Measurements from ENCODE around the gene GRHL1. TPM values are rescaled to one million over a fixed set of nuclear protein-coding genes. Genes with fewer than 3 reads are reported as not detected.
A peak's percentile ranks its signal among the peaks of the same experiment; 100 is the strongest.

GRHL1 gene
- total RNA-seq, 6 experiments from 2014 or later, result 3.5 to 11.2 (median 6.2) TPM

DNA sequence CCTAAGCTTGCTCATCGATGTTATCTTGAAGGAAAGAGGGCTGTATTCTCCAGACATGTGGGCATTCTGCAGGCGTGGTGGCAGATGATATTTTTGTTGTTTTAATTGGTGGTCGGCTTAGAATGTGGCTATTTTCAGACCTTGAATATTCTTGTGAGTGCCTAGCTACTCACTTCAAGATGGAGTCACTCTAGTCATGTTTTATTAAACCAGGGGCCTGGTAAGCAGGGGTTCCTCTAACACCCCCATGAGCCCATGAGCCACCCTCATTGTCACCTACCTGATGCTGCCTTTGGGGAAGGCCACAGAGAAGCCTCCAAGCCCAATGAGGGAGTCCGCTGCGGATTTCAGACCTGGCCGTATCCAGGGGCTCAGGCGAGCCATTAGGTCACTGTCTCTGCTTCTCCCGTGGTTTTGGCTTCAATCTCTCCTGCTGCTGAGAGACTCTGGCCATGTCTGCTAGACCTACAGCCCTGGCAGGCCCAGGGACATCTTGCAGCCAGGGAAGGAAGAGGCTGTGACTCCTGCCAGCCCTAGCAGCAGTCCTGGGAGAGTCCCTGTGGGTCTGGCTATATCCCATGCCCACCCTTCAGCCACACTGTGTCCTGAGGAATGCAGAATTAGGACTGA, 75.6 kb downstream of the GRHL1 start:
- Histone ChIP-seq H3K27me3 (no peaks in the 10 kb centered on the region), H3K9me3 (no peaks in the 10 kb centered on the region), H3K27ac (no peak overlapping the region), H3K4me3 (no peak overlapping the region), H3K4me1 (no peaks in the 10 kb centered on the region), H3K36me3 (no peaks in the 10 kb centered on the region)
- TF ChIP-seq POLR2A (IDR thresholded peaks at IDR 0.05) (no peak), CTCF (IDR thresholded peaks at IDR 0.05) (no peak)
- no peak for ATAC-seq
- 93% methylated on average over 3 of the region's 8 CpGs for WGBS (ENCODE audit: insufficient coverage, low coverage, low lambda C conversion rate, missing lambda C conversion rate)
- no peak for DNase-seq
- intact Hi-C loops (cut with DNase I), result no loop called here

DNA sequence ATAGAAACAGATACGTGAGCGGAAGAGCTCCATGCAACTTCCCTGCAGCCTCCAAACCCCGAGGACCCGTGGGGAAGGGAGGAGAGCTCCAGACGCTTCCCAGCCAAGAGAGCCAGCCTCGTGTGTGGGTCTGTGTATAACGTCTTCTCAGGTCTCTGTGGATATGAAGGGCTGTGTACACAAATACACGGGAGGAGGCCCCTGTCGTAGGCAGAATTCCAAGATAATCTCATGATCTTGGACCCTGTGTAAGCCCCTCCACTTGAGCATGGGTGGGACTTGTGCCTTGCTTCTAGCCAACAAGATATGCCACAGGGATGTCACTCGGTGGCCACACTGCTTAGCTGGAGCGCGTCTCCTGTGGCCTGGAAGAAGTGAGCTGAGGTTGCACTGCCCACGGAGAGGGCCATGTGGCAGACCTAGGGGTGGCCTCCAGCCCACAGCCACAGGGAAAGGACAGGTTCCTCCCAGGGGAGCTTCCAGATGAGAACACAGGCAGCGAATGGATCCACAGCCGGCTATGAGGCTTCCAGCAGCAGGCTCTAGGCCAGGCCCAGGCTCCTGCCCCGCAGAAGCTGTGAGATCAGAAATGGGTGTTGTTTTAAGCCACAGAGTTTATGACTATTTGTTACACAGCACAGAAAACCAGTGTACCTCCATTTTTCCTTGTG, 76.3 kb downstream of the GRHL1 start:
- Histone ChIP-seq H3K36me3 (no peaks in the 10 kb centered on the region), H3K27ac (no peak overlapping the region), H3K27me3 (no peaks in the 10 kb centered on the region), H3K4me3 (no peak overlapping the region), H3K9me3 (no peaks in the 10 kb centered on the region), H3K4me1 (no peaks in the 10 kb centered on the region)
- intact Hi-C loops (cut with DNase I), result no loop called here
- TF ChIP-seq POLR2A (IDR thresholded peaks at IDR 0.05) (no peak), CTCF (IDR thresholded peaks at IDR 0.05) (no peak)
- WGBS (ENCODE audit: insufficient coverage, low coverage, low lambda C conversion rate, missing lambda C conversion rate), result 83% methylated on average over 6 of the region's 16 CpGs
- no peak for ATAC-seq
- no peak for DNase-seq

DNA sequence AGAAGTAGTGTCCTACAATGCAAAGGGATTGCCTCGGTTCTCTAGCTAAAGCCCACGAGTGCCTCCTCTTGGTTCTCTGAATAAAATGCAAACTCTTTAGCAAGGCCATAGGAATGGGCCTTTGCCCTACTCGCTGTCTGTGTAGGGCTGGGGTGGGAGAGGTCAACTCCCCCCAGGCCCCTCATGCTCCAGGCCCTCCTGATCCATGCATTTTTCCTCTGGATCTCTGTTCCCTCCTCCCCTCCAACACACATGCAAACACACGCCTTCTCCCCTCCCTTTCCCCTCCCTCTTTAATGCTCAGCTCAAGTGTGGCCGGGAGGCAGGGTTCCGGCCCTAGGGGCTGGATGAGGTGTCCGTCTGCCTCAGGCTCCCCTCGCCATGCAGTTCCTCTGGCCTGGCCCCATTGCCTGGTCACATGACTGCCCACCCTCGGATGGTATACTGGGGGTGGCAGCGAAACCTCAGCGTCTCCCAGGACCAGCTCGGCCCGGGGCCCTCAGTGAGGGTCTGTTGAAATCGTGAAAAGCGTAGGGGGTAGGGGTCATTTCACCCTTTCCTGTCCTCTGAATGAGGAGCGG, 77.0 kb downstream of the GRHL1 start:
- WGBS (ENCODE audit: insufficient coverage, low coverage, low lambda C conversion rate, missing lambda C conversion rate), result 78% methylated on average over 5 of the region's 16 CpGs
- H3K9me3 ChIP-seq, result no peaks in the 10 kb centered on the region
- no peak overlapping the region for H3K4me3 ChIP-seq
- H3K27ac ChIP-seq, result peak overlapping the region in 1 of 3 donors; percentile 1
- intact Hi-C loops (cut with DNase I), result no loop called here
- ATAC-seq, result peak in 2 of 4 donors; percentile 2 to 9
- no peaks in the 10 kb centered on the region for H3K27me3 ChIP-seq
- TF ChIP-seq CTCF (IDR thresholded peaks at IDR 0.05) (no peak), POLR2A (IDR thresholded peaks at IDR 0.05) (no peak)
- no peaks in the 10 kb centered on the region for H3K4me1 ChIP-seq
- no peaks in the 10 kb centered on the region for H3K36me3 ChIP-seq
- DNase-seq, result peak in 1 of 3 donors; percentile 19

- Histone ChIP-seq H3K36me3 (no peaks in the 10 kb centered on the region), H3K9me3 (no peaks in the 10 kb centered on the region), H3K27ac (peak overlapping the region in 2 of 3 donors; percentile 1 to 22), H3K4me3 (no peak overlapping the region), H3K4me1 (no peaks in the 10 kb centered on the region), H3K27me3 (no peaks in the 10 kb centered on the region)
- peak; percentile 52 to 74 (median 62) for DNase-seq
- 50% methylated on average over 6 of the region's 26 CpGs for WGBS (ENCODE audit: insufficient coverage, low coverage, low lambda C conversion rate, missing lambda C conversion rate)
- peak; percentile 62 to 85 (median 73) for ATAC-seq
- intact Hi-C loops (cut with DNase I), result no loop called here
- TF ChIP-seq POLR2A (IDR thresholded peaks at IDR 0.05), result no peak
- TF ChIP-seq CTCF (IDR thresholded peaks at IDR 0.05), result no peak
Measured at GRCh38 chr2:10028988-10029874, 77.7 kb downstream of the GRHL1 start.
